Measurements from ENCODE around the gene MAP3K13.

GRCh38 chr3:185444329-185444728 lies 81.4 kb downstream of the MAP3K13 start:
- no peak for TF ChIP-seq CTCF (IDR thresholded peaks at IDR 0.05)
- no peak for TF ChIP-seq POLR2A (IDR thresholded peaks at IDR 0.05)

Measured in adrenal gland (tissue), 5 donors.